ENCODE results near the gene CPNE5. TPM values are rescaled to one million over a fixed set of nuclear protein-coding genes. Genes with fewer than 3 reads are reported as not detected.

Gene CPNE5
- total RNA-seq, 2 donors from 2014 or later: 0.25 to 3.0 TPM

Other genes with a start within 250 kb of the CPNE5 start
- gene SRSF3, start 245.1 kb downstream of the CPNE5 start, total RNA-seq: 100 to 1,000 TPM; 197 to 431 TPM
- gene CDKN1A, start 160.7 kb downstream of the CPNE5 start, total RNA-seq: 100 to 1,000 TPM in 1 of 2 donors, 10 to 100 TPM in 1; 43.3 to 146 TPM
- gene RAB44, start 141.6 kb downstream of the CPNE5 start, total RNA-seq: under 1 TPM; 0.07 to 0.12 TPM
- 10 to 100 TPM; 23.4 to 44.3 TPM for gene PPIL1, start 35.4 kb upstream of the CPNE5 start, total RNA-seq
- gene C6orf89, start 46.5 kb upstream of the CPNE5 start, total RNA-seq: 10 to 100 TPM; 31.6 to 31.9 TPM
- 1 to 10 TPM in 1 of 2 donors, under 1 TPM in 1; 0.30 to 1.7 TPM for gene PI16, start 115.3 kb upstream of the CPNE5 start, total RNA-seq
- gene MTCH1, start 146.8 kb upstream of the CPNE5 start, total RNA-seq: 100 to 1,000 TPM; 129 to 139 TPM
- gene FGD2, start 166.2 kb upstream of the CPNE5 start, total RNA-seq: 1 to 10 TPM; 1.3 to 2.4 TPM